Measurements from ENCODE around the gene PDE4B. TPM values are rescaled to one million over a fixed set of nuclear protein-coding genes. Genes with fewer than 3 reads are reported as not detected.
"Not testable (repeated sequence)": the region's sequence is repeated elsewhere in the genome, so short reads cannot be mapped to it uniquely, and the experiment has no call there.

Gene PDE4B
- total RNA-seq, 1 experiment from 2014 or later: 83.5 TPM

GRCh38 chr1:66100959-66101358 is 308.3 kb downstream of the PDE4B start:
- DNase-seq (ENCODE audit: extremely low read depth, low read depth): not testable (repeated sequence)

- not testable (repeated sequence) for DNase-seq (ENCODE audit: extremely low read depth, low read depth)
These were observed 311.4 kb downstream of the PDE4B start for GRCh38 chr1:66104076-66104475.

GRCh38 chr1:66108624-66109023 is 315.9 kb downstream of the PDE4B start:
- DNase-seq (ENCODE audit: extremely low read depth, low read depth): no peak

- no peak for DNase-seq (ENCODE audit: extremely low read depth, low read depth)
These were observed 320.2 kb downstream of the PDE4B start for GRCh38 chr1:66112744-66113400.

- DNase-seq (ENCODE audit: extremely low read depth, low read depth): no peak
These were observed 326.5 kb downstream of the PDE4B start for GRCh38 chr1:66119148-66119547.

- DNase-seq (ENCODE audit: extremely low read depth, low read depth): no peak
These were observed 332.0 kb downstream of the PDE4B start for GRCh38 chr1:66124670-66125069.

- not testable (repeated sequence) for DNase-seq (ENCODE audit: extremely low read depth, low read depth)
These were observed 335.9 kb downstream of the PDE4B start for GRCh38 chr1:66128641-66129040.

GRCh38 chr1:66132324-66132723 is 339.6 kb downstream of the PDE4B start:
- no peak for DNase-seq (ENCODE audit: extremely low read depth, low read depth)

GRCh38 chr1:66134004-66134403 is 341.3 kb downstream of the PDE4B start:
- DNase-seq (ENCODE audit: extremely low read depth, low read depth): no peak

- DNase-seq (ENCODE audit: extremely low read depth, low read depth): no peak
These were observed 342.5 kb downstream of the PDE4B start for GRCh38 chr1:66135161-66135560.

GRCh38 chr1:66136423-66136822 is 343.7 kb downstream of the PDE4B start:
- not testable (repeated sequence) for DNase-seq (ENCODE audit: extremely low read depth, low read depth)

- no peak for DNase-seq (ENCODE audit: extremely low read depth, low read depth)
These were observed 344.5 kb downstream of the PDE4B start for GRCh38 chr1:66137235-66137634.

- no peak for DNase-seq (ENCODE audit: extremely low read depth, low read depth)
These were observed 345.9 kb downstream of the PDE4B start for GRCh38 chr1:66138613-66139012.

GRCh38 chr1:66140072-66140471 is 347.4 kb downstream of the PDE4B start:
- DNase-seq (ENCODE audit: extremely low read depth, low read depth): peak; percentile 24

GRCh38 chr1:66143651-66144050 is 351.0 kb downstream of the PDE4B start:
- DNase-seq (ENCODE audit: extremely low read depth, low read depth): no peak

- no peak for DNase-seq (ENCODE audit: extremely low read depth, low read depth)
These were observed 354.6 kb downstream of the PDE4B start for GRCh38 chr1:66147226-66147835.

- no peak for DNase-seq (ENCODE audit: extremely low read depth, low read depth)
These were observed 359.3 kb downstream of the PDE4B start for GRCh38 chr1:66152034-66152433.

GRCh38 chr1:66154394-66154793 is 361.7 kb downstream of the PDE4B start:
- DNase-seq (ENCODE audit: extremely low read depth, low read depth): no peak

- DNase-seq (ENCODE audit: extremely low read depth, low read depth): no peak
These were observed 363.4 kb downstream of the PDE4B start for GRCh38 chr1:66156144-66156543.

GRCh38 chr1:66159800-66160199 is 367.1 kb downstream of the PDE4B start:
- no peak for DNase-seq (ENCODE audit: extremely low read depth, low read depth)

- no peak for DNase-seq (ENCODE audit: extremely low read depth, low read depth)
These were observed 368.0 kb downstream of the PDE4B start for GRCh38 chr1:66160719-66161118.

- no peak for DNase-seq (ENCODE audit: extremely low read depth, low read depth)
These were observed 374.1 kb downstream of the PDE4B start for GRCh38 chr1:66166753-66167152.

- no peak for DNase-seq (ENCODE audit: extremely low read depth, low read depth)
These were observed 374.6 kb downstream of the PDE4B start for GRCh38 chr1:66167267-66167666.

All from NCI-H460 (cell line).